Panc1 (cell line): ENCODE results near the gene SLC2A2. TPM values are rescaled to one million over a fixed set of nuclear protein-coding genes. Genes with fewer than 3 reads are reported as not detected.

Experiments
- ATAC-seq: fragments of 200-7000 bp; cut with Tn5 transposase; 2 replicates; pipeline ENCODE4 v1.9.1; 2020; ENCODE audit warnings: mild to moderate bottlenecking, moderate library complexity
- BruUV-seq: library from RNA; stranded (reverse); fragments of 400-500 nt; replicated peaks from 2 replicates; lab custom pipeline; 2021; lab: Mats Ljungman, UMichigan
- CTCF ChIA-PET: fragments of 300-600 bp; sonication (Branson Sonifier 250); formaldehyde crosslinking; loops from one replicate; lab custom pipeline; 2022; ENCODE audit warnings: antibody characterized with exemption; lab: Charles Lee
- POLR2A ChIA-PET: fragments of 300-600 bp; sonication (Branson Sonifier 250); formaldehyde crosslinking; loops from one replicate; lab custom pipeline; 2022; ENCODE audit warnings: antibody characterized with exemption; lab: Charles Lee
- DNase-seq: peaks from one replicate; pipeline ENCODE4 v3.0.0-alpha.2; 2010; ENCODE audit warnings: low read depth, low spot score
- H3K27ac ChIP-seq: 2 replicates; pipeline ENCODE4 v1.5.1; 2011; ENCODE audit warnings: mild to moderate bottlenecking, low read length, inconsistent platforms
- H3K27me3 ChIP-seq: fragments of 200-500 bp; sonication (Bioruptor generic); 2 replicates; pipeline ENCODE4 v1.6.0; 2014; ENCODE audit warnings: low read length, inconsistent platforms; ENCODE audit not compliant: control insufficient read depth, insufficient read depth
- H3K36me3 ChIP-seq: fragments of 200-500 bp; sonication (Bioruptor generic); 2 replicates; pipeline ENCODE4 v1.5.1; 2014; ENCODE audit warnings: inconsistent platforms, mild to moderate bottlenecking, low read length, moderate library complexity; ENCODE audit not compliant: control insufficient read depth, insufficient read depth
- H3K4me1 ChIP-seq: 2 replicates; pipeline ENCODE4 v1.5.1; 2011; ENCODE audit warnings: inconsistent platforms, mild to moderate bottlenecking, low read length, moderate library complexity; ENCODE audit not compliant: control insufficient read depth, insufficient read depth
- H3K4me3 ChIP-seq, 2 experiments: 2 replicates each; pipeline ENCODE4 v1.5.1; 2011 to 2012; ENCODE audit warnings: low read depth in 2 of 2, low read length in 2 of 2, mild to moderate bottlenecking in 2 of 2, inconsistent platforms in 1 of 2, moderate library complexity in 1 of 2
- H3K9me3 ChIP-seq: fragments of 200-500 bp; sonication (Bioruptor generic); 2 replicates; pipeline ENCODE4 v1.5.1; 2014; ENCODE audit warnings: low read depth, mild to moderate bottlenecking, inconsistent platforms, low read length, moderate library complexity; ENCODE audit not compliant: control insufficient read depth, insufficient read depth
- POLR2AphosphoS5 ChIP-seq: IDR thresholded peaks from 2 replicates; pipeline ENCODE4 v1.6.1; 2012; ENCODE audit warnings: mild to moderate bottlenecking, low read depth, low read length, moderate library complexity
- SIN3A ChIP-seq: IDR thresholded peaks from 2 replicates; pipeline ENCODE4 v1.6.1; 2012; ENCODE audit warnings: low read depth, mild to moderate bottlenecking, low read length, moderate library complexity, borderline replicate concordance; ENCODE audit not compliant: insufficient read depth
- TCF7L2 ChIP-seq: IDR thresholded peaks from 2 replicates; pipeline ENCODE4 v1.6.1; 2011; ENCODE audit warnings: mild to moderate bottlenecking, low read depth, low read length, inconsistent platforms
- in situ Hi-C: cut with HindIII; loops from 2 replicates; pipeline ENCODE4 v1.10.0; 2016; ENCODE audit warnings: low sequenced_read_pairs, low pct_unique_long_range_greater_than_20kb
- intact Hi-C: fragments of 100-400 bp; cut with micrococcal nuclease; formaldehyde crosslinking; loops from one replicate; pipeline ENCODE4 v1.10.0; 2022; ENCODE audit not compliant: unreplicated experiment
- total RNA-seq: library from RNA; stranded (reverse); gene quantifications from one replicate; pipeline ENCODE4 v1.2.1, GENCODE V29; 2021; ENCODE audit not compliant: unreplicated experiment
- TF ChIP-seq, protein P1 (sequence below): fragments of 450-650 bp; IDR thresholded peaks from 2 replicates; pipeline ENCODE4 v1.5.1; 2017; ENCODE audit warnings: mild to moderate bottlenecking
- TF ChIP-seq, protein P2 (sequence below), 2 experiments: IDR thresholded peaks; 2 replicates each; pipeline ENCODE4 v1.6.1; 2011 to 2012; ENCODE audit warnings: low read depth in 2 of 2, control low read depth in 1 of 2, low read length in 1 of 2, mild to moderate bottlenecking in 1 of 2, moderate library complexity in 1 of 2; ENCODE audit not compliant: insufficient read depth in 1 of 2

The SLC2A2 gene
- total RNA-seq, 1 experiment from 2014 or later: 0.13 TPM

GRCh38 chr3:170947018-170947769 is 79.3 kb downstream of the SLC2A2 start:
- TF ChIP-seq SIN3A: no peak
- no peak for TF ChIP-seq TCF7L2
- TF ChIP-seq, protein P1, sequence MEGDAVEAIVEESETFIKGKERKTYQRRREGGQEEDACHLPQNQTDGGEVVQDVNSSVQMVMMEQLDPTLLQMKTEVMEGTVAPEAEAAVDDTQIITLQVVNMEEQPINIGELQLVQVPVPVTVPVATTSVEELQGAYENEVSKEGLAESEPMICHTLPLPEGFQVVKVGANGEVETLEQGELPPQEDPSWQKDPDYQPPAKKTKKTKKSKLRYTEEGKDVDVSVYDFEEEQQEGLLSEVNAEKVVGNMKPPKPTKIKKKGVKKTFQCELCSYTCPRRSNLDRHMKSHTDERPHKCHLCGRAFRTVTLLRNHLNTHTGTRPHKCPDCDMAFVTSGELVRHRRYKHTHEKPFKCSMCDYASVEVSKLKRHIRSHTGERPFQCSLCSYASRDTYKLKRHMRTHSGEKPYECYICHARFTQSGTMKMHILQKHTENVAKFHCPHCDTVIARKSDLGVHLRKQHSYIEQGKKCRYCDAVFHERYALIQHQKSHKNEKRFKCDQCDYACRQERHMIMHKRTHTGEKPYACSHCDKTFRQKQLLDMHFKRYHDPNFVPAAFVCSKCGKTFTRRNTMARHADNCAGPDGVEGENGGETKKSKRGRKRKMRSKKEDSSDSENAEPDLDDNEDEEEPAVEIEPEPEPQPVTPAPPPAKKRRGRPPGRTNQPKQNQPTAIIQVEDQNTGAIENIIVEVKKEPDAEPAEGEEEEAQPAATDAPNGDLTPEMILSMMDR: no peak
- TF ChIP-seq, protein P2, sequence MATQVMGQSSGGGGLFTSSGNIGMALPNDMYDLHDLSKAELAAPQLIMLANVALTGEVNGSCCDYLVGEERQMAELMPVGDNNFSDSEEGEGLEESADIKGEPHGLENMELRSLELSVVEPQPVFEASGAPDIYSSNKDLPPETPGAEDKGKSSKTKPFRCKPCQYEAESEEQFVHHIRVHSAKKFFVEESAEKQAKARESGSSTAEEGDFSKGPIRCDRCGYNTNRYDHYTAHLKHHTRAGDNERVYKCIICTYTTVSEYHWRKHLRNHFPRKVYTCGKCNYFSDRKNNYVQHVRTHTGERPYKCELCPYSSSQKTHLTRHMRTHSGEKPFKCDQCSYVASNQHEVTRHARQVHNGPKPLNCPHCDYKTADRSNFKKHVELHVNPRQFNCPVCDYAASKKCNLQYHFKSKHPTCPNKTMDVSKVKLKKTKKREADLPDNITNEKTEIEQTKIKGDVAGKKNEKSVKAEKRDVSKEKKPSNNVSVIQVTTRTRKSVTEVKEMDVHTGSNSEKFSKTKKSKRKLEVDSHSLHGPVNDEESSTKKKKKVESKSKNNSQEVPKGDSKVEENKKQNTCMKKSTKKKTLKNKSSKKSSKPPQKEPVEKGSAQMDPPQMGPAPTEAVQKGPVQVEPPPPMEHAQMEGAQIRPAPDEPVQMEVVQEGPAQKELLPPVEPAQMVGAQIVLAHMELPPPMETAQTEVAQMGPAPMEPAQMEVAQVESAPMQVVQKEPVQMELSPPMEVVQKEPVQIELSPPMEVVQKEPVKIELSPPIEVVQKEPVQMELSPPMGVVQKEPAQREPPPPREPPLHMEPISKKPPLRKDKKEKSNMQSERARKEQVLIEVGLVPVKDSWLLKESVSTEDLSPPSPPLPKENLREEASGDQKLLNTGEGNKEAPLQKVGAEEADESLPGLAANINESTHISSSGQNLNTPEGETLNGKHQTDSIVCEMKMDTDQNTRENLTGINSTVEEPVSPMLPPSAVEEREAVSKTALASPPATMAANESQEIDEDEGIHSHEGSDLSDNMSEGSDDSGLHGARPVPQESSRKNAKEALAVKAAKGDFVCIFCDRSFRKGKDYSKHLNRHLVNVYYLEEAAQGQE (IDR thresholded peaks at IDR 0.05; ENCODE audit: insufficient read depth in 1 of 2, low read depth in 2 of 2, low read length in 1 of 2): no peak
- no peak for TF ChIP-seq POLR2AphosphoS5
- Histone ChIP-seq H3K4me3 (no peak overlapping the region), H3K27ac (no peak overlapping the region), H3K4me1 (no peaks in the 10 kb centered on the region), H3K27me3 (no peaks in the 10 kb centered on the region), H3K9me3 (no peaks in the 10 kb centered on the region; the same call in 1 of the 2 replicates), H3K36me3 (no peaks in the 10 kb centered on the region)
- intact Hi-C loops: no loop called here
- POLR2A ChIA-PET: no interaction called here
- DNase-seq (no peak), ATAC-seq (no peak)
- in situ Hi-C loops: no loop called here
- BruUV-seq: no TSS peak
- CTCF ChIA-PET: no interaction called here

Other genes starting within 250 kb of the SLC2A2 start
- 35.2 TPM for gene RPL22L1, start 156.5 kb downstream of the SLC2A2 start, total RNA-seq
- gene EIF5A2, start 118.1 kb downstream of the SLC2A2 start, total RNA-seq: 72.0 TPM